RKO (cell line): ENCODE data around the gene TNFSF15.
A peak's percentile ranks its signal among the peaks of the same experiment; 100 is the strongest.
"Not testable (repeated sequence)": the region's sequence is repeated elsewhere in the genome, so short reads cannot be mapped to it uniquely, and the experiment has no call there.

ENCODE experiments used
- DNase-seq: peaks from one replicate; pipeline ENCODE4 v3.0.0-alpha.2; 2016; ENCODE audit warnings: low spot score

The TNFSF15 gene

GRCh38 chr9:114754581-114754980 lies 51.3 kb downstream of the TNFSF15 start:
- DNase-seq: no peak

DNA sequence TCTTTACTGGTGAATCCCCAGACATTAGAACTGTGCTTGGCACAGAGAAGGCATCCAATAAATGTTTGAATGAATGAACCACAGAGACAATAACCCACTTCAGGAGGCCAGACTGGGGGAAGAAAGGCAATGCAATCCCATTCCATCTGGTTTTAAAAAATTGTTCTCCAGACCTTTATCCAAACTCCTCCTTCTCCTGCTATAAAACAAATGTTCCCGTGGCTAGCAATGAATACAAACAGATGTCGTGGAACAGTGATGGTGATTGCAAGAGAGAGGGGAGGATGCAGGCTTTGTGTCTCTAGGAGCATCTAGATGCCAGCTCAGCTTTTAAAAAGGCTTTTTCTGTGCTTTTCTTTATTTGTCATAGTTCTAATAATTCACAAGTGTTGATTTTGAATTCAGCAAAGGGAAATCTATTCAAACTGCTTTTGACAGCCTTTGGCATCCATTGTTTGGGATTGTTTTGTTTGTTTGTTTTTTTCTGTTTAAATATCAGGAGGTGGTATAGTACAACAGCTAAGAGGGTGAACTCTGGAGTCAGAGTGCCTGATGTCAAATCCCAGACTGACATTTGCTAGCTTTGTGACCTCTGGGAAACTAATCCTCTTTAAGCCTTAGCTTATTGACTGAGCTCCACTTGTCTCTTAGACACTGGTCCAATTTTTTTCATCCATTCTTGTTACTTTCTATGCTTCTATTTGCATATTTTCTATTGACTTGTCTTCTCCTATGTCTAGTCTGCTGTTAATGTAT lies 59.1 kb downstream of the TNFSF15 start:
- DNase-seq: no peak

DNA sequence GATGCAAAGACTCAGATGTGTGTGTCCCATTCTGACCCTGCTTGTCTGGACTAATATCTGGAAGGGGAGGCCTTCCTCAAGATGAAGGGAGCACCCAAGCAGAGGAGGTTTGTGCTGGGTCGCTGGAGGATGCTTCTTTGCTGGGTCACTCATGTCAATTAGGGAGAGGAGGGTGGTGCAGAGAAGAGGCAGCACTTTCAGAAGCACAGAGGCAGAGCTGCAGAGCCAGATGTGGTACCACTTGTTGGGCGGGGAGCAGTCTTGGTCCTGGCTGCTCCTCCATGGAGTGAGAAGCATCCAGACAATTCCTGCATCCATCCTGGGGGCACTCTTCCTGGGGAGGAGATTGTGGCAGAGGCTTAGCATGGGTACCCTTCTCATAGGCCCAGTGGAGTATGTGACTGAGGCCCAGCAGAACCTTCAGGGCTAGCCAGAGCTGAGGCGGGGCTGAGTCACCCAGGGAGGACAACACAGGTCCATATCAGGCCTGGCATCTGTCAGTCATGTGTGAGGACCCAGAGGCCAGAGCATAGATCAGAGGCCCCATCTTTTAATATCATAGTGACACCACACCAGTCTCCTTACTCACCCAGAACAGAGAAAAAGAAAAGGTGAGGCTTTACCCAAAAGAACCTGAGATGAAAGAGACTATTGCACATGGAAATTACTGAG lies 59.8 kb downstream of the TNFSF15 start:
- no peak for DNase-seq

GRCh38 chr9:114745108-114745848 lies 60.6 kb downstream of the TNFSF15 start:
- DNase-seq: no peak

DNA sequence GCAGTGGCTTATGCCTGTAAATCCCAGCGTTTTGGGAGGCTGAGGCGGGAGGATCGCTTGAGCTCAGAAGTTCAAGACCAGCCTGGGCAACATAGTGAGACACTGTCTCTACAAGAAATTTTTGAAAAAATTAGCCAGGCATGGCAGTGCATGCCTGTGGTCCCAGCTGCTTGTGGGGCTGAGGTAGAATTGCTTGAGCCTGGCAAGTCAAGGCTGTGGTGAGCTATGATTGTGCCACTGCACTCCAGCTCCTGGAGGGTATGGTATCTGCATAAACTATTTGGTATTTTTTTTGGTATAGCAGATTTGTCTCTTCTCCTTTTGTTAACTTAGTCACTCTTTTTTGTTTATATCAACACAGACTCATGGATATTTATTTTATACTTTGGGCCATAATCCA lies 62.4 kb downstream of the TNFSF15 start:
- no peak for DNase-seq

DNA sequence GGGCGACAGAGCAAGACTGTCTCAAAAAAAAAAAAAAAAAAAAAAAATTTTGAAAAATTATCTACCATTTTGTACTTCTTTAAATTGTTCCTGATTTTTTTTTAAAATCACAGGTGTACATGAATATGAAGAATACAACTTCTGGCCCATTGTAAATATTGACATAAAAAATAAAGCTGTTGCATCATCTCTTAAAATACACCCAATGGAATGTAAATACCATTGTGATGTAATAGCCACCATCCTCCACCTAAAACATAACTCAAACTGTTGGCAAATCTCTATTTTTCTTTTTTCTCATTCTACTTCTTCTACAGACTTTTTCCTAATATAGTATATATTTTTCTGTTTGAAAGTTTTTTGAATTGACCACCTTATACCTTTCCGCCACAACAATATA lies 62.9 kb downstream of the TNFSF15 start:
- DNase-seq: no peak

GRCh38 chr9:114741521-114741920 lies 64.3 kb downstream of the TNFSF15 start:
- not testable (repeated sequence) for DNase-seq

- DNase-seq: peak; percentile 91
Measured at GRCh38 chr9:114738581-114739316, 67.1 kb downstream of the TNFSF15 start.

- DNase-seq: no peak
Measured at GRCh38 chr9:114737847-114738246, 68.0 kb downstream of the TNFSF15 start.

DNA sequence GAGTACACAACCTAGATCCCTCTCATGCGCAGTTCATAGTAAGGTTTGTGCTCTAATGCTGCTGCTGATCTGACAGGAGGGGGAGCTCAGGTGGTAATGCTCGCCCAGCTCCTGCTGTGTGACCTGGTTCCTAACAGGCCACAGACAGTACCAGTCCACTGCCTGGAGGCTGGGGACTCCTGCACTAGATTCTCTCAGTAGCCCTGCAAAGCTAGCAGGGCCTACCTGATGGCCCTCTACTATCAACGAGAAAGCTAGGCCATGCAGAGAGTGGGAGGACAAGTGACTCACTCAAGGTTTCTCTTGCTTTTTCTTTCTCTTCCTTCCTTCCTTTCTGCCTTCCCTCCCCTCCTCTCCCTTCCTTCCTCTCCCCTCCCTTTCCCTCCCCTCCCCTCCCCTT lies 68.7 kb downstream of the TNFSF15 start:
- no peak for DNase-seq

- DNase-seq: no peak
Measured at GRCh38 chr9:114735704-114736103, 70.1 kb downstream of the TNFSF15 start.

- not testable (repeated sequence) for DNase-seq
Measured at GRCh38 chr9:114735139-114735538, 70.7 kb downstream of the TNFSF15 start.
